Testis (tissue), 2 donors: ENCODE results near the gene SMAP1.
"Not testable (repeated sequence)": the region's sequence is repeated elsewhere in the genome, so short reads cannot be mapped to it uniquely, and the experiment has no call there.

ENCODE experiments used
- CTCF ChIP-seq, 3 experiments: fragments of 450-650 bp in 2 of 3; fragments of 200-600 bp in 1 of 3; sonication (generic) in 1 of 3; IDR thresholded peaks; one replicate each; pipeline ENCODE4 v1.5.1; 2016 to 2019; ENCODE audit warnings: antibody characterized with exemption in 3 of 3, mild to moderate bottlenecking in 2 of 3, moderate library complexity in 1 of 3
- POLR2A ChIP-seq: fragments of 450-650 bp; IDR thresholded peaks from one replicate; pipeline ENCODE4 v1.6.1; 2017; ENCODE audit warnings: antibody characterized with exemption, mild to moderate bottlenecking, moderate library complexity

GRCh38 chr6:70771351-70771750, 103.7 kb downstream of the SMAP1 start:
- not testable (repeated sequence) for TF ChIP-seq POLR2A; CTCF (IDR thresholded peaks at IDR 0.05)
